ENCODE data around the gene CCT8.

CCT8 gene, protein sequence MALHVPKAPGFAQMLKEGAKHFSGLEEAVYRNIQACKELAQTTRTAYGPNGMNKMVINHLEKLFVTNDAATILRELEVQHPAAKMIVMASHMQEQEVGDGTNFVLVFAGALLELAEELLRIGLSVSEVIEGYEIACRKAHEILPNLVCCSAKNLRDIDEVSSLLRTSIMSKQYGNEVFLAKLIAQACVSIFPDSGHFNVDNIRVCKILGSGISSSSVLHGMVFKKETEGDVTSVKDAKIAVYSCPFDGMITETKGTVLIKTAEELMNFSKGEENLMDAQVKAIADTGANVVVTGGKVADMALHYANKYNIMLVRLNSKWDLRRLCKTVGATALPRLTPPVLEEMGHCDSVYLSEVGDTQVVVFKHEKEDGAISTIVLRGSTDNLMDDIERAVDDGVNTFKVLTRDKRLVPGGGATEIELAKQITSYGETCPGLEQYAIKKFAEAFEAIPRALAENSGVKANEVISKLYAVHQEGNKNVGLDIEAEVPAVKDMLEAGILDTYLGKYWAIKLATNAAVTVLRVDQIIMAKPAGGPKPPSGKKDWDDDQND

DNA sequence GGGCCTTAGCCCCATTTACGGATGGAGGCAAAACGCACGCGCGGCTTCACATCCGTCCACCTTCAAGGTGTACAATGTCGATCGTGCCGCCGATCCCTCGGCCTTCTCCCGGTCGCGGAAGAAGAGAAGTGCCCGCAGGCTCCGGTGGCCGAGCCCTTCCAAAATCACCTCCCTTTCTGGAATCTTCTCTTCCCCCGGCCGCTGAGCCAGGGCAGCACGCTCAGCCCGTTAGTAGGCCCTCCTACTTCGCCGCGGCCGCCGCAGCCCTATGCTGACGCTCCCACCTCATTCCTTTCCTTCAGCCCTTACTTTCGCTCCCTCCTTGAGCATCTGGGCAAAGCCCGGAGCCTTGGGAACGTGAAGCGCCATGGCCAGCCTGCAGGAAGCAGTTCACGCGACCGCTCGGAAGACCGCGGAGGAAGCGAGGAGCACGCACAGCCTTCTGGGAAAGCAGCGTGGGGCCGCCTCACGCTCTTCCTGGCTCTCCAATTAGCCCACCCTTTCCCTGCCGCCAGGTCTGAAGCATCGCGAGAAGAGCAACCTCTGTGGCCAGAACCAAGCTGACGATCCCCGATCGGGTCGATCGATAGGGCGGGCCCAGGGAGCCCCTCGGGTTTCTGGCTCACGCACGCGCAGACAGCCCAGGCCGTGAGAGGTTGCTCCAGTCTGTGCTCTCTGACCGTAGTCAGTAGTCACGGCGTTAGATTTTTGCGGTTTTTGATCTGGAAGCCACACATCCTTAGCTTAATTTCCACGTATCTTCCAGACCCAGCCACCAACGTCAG lies at the start of gene CCT8:
CCT8 (minus strand) TSS at position 427 of the 785 bp plus-strand sequence; CDS start at position 369, 58 bp downstream.
- peak; percentile 100 for DNase-seq

DNA sequence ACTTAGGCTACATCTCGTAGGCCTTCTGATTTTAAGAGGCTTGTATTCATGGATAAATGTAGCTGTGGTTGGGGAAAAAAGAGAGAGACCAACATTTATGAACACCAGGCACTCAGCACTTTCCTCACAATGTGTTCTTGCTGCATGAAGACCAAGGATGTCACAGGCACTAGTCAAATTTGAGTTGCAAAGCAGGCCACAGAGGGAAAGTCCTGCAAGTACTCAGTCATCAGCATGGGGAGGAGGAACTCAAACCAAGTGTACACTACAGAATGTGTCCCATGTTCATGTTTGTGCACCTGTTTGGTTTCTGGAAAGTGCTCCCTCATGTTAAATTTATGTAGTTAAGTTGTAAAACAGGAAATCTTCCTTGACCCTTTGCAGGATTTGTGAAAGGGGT lies 48.3 kb upstream of the CCT8 start:
- DNase-seq, result no peak

DNA sequence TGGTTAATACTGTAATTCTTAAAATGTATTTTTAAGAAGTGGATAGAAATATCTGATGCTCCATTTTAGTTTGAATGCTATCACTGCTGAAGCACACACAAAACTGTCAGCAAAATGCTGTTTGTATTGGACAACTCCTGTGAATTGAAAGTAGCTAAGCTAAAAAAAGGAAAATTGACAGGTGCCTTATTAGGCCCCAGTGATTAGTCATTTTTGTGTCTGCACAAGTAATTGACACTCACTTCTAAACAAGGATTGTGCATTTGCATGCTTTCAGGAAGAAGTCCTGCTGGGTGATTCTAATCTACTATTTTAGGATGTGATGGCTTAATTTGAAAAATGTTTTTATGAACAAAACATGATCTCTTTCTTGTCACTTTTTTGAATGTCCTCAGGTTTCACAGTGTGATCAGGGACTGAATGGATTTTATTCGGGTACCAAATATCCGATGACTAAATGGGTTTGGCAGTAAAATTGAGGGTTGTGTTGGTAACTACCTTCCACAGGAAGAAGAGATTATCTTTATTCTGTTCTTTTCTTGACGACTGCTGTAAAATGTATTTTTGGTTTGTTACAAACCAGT lies 44.0 kb upstream of the CCT8 start:
- DNase-seq, result peak; percentile 35

DNA sequence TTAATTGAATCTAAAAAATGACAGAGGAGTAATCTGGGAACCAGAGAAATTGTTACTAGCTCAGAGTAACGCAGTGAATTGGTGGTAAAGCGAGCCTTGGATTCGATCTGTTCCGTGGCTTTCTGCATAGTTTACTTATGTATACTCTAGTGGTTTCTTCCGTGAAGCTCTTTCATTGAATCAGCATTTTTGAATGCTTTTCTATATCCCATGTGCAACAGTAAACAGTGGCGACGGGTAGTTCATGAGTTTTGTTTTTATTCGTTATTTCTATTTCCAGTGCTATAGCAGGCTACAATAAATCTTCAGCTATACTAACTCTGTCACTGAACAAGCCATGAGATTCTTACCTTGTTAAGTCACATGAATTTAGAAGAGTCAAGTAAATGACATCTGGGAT lies 42.5 kb upstream of the CCT8 start:
- DNase-seq, result no peak

DNA sequence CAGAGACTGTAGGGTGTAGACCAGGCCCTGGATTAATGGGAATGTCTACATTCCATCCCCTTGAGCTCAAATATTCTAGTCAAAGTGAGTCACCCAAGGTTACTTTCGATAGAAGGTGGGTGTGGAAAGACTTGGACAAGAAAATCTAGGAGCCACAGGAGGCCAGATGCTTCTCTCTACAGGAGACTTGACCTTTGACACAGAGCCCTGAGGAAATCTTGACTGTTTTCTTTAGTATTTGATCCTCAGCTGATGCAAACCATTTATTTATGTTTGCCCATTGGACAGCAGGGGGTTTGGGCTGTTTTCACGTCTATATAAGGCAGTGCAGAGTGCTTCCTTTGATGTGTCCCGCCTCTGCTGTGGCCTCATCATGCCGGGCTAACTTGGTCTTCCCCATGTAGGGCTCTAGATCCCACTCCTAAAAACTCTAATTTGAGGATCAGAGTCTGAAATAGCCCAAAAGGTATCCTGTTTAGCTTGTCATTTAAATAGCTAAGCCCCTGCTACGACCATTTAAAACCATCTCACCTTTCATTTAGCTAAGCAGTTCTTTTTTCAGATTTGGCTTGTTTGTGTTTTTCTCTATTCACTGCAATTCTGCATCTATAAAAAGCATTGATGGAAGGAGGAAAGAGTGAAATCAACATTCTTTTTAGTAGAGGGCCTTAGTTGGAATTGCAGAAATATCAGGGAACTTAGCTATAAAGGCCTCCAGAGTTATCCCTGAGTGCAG lies 41.5 kb upstream of the CCT8 start:
- peak; percentile 83 for DNase-seq

DNA sequence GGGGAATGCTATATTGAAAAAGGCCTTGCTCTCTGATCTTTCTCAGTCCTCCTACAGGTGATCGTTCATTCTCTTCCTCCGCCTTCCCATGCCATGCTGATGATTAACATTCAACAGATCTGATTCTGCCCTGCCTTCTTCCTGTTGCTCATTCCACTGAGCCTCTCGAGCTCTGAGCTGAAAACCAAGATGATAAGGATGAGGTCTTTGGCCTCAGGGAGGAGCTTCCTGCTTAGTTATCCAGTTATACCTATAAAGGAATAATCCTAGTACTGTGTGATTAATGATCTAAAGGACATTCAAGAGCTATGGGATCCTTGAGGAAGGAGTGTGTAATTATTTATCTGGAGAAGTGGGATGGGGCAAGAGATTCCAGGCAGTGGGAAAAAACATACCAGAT lies 31.8 kb upstream of the CCT8 start:
- DNase-seq, result no peak

DNA sequence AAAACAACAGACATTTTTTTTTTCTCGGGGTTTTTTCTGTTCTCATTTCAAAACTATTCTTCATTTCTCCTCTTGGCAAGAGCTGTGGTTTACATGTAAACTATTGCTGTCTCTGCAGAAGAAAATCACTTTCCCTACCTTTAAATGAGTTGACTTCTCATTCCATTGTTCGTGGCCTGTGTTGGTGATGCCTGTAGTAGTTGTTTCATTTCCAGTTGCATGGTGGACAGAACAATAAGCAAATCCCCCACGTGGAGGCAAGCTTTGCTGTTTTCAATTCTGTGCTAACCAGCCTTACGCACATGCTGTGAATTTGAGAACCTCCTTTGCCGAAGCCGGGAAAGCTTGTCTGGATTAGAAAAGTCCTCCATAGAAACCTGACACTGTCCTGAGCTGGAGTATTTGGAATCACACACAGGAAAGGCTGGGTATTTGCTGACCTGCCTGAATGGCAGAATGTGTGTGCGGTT lies 30.8 kb upstream of the CCT8 start:
- no peak for DNase-seq

DNA sequence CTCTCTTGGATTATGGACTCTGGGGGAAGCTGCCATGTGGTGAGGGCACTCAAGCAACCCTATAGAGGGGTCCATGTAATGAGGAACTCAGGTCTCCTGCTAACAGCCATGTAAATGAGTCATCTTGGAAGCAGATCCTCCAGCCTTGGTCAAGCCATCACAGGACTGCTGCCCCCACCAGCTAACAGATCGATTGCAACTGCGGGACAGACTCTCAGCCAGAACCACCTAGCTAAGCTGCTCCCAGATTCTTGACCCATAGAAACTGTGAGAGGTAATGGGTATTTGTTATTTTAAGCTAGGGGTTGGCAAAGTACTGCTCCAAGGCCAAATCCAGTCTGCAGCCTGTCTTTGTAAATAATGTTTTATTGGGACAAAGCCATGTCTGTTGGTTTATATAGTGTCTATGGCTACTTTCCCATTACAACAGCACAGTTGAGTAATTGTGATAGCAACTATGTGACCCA lies 29.4 kb upstream of the CCT8 start:
- no peak for DNase-seq

DNA sequence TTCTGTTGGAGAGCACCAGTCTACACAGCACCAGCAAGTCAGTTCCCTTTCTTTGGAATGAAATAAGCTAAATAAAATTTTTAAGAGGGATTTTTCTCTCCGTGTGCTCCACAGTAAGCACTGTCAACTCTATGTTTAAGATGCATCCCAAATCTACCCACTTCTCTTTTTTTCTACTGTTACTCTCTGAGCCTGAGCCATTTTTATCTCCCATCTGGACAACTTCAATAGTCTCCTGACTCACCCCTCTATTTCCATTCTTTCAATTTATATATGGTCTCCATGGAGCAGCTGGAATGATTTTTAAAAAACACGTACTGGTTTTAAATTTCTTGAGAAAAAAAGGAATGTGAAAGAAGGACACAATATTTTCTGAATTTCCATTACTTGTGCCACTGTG lies 24.7 kb upstream of the CCT8 start:
- DNase-seq, result no peak

DNA sequence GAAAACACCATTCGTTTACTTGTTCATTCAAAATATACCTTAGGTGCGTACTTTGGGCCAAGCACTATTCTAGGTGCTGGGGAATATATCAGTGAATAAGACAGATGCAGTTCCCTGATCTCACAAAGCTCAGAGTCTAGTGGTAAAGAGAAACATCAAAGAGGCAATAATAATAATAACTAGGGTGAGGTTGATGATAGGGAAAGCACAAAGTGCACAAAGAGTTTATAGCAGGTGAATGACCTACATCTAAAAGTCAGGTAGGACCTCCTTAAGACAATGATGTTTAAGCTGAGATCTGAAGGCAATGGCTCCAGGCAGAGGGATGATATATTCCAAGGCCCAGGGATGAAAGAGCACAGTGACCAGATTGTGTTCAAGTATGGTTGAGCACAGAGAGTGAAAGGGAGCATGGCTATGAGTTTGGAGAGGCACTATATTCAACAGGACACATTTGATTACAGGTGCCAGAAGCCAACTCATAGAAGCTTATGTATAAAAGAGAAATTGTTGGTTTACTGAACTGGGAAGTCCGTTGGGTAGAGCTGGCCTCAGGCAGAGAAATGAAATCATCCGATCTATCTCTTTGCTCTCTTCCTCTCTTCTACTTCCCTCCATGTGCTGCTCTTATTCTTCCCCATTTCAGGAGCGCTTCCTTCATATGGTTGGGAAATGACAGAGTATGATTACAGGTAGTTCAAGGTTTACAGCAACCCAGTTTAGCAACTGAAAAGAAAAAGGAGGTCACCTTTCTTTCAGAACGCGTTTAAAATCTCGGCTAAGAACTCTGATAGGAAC lies 23.0 kb upstream of the CCT8 start:
- no peak for DNase-seq

DNA sequence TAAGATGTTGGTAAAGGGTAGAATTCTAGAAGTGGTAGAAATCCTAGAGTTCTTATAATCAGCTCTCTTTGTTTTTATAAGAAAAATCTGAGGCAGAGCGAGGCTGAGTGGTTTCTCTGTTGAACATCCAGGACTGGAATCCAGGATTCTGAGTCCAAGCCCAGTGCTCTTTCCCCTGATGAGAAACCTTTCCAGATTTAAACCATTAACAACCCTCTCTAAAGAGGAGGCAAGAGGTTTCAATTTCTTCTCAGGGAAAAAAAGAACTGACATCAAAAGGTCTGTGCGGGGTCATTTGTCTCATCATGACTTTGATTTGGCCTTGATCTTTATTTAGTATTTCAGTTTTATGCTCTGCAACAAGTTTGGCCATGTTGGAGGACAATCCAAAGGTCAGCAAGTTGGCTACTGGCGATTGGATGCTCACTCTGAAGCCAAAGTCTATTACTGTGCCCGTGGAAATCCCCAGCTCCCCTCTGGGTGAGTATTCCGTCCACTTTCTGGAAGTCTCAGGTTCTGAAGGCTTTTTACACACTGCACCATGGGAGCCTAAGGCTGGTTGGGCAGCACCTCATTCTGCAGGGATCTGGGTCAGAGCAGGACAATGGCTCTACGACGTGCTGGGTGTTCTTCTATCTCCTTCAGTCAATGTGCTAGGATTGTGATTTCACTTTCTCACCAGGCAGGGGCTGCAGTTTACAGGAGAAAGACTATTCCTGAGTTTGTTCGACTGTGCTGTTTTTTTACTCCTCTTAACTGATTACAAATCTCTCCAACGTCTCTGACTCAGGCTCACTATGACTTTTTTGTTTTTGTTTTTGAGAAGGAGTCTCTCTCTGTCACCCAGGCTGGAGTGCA lies 18.9 kb upstream of the CCT8 start:
- no peak for DNase-seq

DNA sequence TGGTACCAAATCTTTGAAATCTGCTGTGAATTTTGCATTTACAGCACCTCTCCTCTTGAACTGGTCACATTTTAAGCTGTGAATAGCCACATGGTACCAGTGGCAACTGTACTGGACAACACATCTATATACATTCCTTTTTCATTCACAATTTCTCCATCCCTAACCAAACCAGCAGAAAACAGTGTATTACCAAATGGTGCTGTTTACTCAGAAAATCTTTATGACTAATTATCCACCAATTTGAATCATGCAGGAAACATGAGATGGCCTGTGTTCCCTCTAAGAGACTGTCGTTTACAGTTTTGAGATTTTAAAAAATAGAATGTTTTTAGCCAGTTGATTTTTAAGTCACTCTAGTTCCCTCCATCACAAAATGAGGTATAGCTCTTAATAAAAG lies 17.6 kb upstream of the CCT8 start:
- peak; percentile 8 for DNase-seq

DNA sequence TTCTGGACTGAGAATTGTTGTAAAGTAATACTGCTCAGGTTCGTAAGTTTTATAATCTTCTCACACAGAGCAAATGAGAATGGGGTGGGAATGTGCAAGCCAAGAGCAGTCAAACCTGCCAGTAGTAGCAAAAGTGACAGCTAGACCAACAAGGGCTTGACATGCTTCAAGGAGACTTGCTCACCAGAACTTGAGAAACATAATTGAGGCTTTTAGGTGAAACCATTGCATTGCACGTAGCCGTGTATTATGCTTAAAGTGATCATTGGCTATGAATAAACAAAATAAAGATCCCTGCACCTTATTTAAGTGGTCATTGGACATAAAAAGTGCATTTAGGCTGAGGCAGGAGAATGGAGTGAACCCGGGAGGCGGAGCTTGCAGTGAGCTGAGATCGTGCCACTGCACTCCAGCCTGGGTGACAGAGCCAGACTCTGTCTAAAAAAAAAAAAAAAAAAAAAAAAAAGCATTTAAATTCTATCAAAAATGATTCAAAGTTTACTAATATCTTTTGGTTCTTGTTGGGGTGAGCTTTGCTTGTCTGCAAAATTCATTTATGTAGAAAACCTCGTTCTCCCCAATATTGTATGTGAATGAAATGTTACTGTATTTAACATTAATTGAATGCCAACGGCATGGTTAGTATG lies 11.8 kb upstream of the CCT8 start:
- DNase-seq, result no peak

DNA sequence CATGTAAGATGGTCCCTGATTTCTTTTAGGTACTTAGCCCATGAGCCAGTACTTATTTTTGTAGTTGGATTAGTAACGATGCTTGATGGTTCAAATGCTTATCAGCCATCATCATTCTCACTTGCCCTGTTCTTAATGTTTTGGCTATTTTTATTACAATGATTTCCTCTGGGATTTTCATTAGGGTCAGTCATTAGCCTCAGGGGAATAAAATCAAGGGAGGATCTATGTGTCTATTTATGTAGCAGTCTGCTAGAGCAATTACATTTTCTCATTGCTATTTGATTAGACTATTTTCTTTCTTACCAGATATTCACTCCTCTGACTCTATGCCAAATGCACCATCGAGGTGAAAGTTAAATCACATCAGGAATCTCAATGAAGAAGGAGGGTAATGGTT lies 10.9 kb upstream of the CCT8 start:
- DNase-seq, result no peak

DNA sequence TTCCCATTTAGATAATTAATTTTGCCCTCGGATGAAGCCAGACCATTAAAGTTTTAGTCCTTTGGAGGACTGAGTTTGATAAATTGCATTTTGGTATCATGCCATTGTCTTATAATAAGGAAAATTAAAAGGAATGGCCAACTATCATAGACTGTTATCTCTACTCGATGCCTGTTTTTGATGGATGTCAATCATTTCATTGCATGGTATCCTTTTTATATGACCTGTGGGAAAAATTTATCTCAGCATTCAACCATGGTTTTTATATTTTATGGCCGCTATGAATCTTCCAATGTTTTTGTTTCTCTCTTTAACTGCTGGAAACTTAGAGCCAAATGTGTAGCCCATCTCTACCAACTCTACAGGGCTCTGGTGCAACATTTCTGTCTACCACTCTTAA lies 9.9 kb upstream of the CCT8 start:
- DNase-seq, result no peak

DNA sequence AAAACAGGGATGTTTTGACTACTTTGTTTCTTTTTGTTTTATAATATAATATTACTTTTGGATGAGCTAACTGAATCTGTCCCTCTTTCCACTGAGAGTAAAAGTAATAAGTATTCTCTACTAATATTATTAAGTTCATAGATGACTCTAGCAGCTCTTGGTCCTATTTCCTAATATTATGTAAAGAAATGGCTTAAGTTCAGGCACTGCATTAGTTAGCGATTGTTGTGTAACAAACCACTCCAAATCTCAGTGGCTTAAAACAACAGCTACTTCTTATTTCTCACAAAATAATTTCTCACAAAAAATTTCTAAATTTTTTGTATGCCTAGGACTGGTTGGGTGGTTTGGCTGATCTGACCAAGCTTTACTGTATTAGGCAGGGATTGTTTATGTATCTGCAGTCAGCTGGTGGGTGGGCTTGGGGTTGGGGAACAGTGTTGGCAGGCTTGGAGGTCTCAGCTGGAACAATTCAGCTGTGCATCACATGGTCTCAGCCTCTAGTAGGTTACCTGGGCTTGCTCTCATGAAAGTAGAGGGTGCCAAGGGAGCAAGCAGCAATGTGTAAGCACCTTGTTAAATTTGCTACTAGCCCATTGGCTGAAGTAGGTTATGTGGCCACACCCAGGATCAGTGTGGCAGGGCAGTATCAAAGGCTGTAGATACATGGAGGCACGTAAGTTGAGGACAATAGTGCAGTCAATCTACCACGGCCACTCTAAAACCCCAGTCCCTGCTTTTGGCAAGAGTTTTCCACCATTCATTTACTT lies 8.8 kb upstream of the CCT8 start:
- DNase-seq, result no peak

DNA sequence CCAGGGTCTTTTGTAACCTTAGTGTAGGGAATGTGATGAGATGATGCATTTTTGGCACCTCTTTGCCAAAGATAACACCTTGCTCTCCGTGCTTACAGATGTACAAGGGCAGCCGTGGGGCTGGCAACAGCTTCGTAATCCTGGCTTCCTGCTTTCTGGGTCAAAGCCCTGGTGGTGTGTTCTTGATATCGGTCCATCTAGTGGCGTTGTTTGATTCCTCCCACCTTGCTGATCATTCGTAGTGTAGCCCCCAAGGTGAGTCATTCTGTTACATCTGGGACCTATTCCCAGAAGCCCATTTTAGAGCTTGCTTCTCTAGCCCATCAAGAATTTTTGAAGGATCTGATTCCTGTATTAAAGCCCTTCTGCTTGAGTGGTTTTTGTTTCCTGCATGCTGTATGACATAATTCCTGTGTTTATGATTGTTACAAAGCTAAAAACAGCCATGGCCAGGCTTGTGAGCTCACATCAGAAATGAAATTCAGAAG lies 7.0 kb upstream of the CCT8 start:
- DNase-seq, result no peak

DNA sequence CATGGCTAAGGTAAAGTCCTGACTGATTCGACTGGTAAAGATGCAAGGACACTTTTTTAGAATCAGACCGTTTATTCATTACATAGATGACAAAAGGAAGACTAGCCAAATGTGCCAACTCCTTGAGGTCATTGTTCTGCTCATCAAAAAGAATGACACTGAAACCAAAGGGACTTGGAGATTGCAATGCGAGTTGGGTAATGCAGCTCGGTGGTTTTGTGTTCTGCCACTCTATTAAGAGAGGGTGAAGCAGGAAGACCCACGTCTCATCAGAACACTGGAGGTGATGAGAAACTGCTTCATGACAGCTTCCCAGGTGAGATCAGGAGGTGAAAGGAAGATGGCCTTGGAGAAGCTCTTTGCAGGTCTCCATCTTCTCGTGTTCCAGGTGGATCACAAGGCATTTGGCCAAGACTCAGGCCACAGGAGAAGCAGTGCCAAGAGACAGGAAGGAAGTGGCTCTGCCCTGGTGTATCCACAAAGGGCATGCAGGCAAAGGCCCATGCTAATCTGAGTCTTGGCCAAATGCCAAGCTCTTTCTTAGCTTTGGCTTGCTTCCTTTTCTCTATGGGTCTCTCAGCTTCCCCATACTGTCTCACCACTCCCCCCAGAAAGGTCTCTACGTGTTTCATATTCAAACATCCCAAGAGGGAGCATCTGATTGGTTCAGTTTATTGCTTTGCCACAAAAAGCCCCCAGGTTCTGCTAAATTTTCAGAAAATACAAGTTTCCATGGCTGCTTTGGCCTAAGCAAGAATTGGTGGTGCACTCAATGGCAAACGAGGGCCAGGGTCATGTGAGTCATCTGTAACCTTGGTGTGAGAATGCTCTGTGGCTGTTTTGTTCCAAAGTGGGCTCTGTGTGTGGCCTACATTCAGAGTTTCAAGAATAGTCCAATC lies 5.7 kb upstream of the CCT8 start:
- peak; percentile 56 for DNase-seq

All from NCI-H69 (cell line).